Glomerular visceral epithelial cell (primary cell): Measurements from ENCODE around the gene SVIL.
A peak's percentile ranks its signal among the peaks of the same experiment; 100 is the strongest.
"Not testable (repeated sequence)": the region's sequence is repeated elsewhere in the genome, so short reads cannot be mapped to it uniquely, and the experiment has no call there.

ENCODE experiments used
- DNase-seq: peaks from one replicate; pipeline ENCODE4 v3.0.0-alpha.2; 2016; ENCODE audit errors: extremely low spot score

SVIL gene

DNA sequence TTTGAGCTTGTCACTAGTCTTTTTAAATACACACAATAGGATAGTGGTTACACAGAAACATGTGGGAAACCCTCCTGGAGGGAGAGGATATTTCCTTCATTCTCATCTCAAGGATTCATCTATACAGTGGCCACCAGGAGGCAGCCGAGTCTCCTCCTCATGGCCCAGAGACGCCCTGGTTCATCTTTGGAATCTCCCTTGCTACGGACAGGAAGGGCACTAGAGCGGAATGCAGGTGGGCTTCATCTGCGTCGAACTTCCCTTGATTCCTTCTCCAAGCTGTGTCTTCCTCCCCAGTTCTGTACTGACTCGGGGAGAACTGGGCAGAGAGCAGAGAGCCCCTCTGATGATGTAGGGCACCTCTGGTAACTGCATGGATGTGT is 146.9 kb downstream of the SVIL start:
- peak; percentile 13 for DNase-seq

DNA sequence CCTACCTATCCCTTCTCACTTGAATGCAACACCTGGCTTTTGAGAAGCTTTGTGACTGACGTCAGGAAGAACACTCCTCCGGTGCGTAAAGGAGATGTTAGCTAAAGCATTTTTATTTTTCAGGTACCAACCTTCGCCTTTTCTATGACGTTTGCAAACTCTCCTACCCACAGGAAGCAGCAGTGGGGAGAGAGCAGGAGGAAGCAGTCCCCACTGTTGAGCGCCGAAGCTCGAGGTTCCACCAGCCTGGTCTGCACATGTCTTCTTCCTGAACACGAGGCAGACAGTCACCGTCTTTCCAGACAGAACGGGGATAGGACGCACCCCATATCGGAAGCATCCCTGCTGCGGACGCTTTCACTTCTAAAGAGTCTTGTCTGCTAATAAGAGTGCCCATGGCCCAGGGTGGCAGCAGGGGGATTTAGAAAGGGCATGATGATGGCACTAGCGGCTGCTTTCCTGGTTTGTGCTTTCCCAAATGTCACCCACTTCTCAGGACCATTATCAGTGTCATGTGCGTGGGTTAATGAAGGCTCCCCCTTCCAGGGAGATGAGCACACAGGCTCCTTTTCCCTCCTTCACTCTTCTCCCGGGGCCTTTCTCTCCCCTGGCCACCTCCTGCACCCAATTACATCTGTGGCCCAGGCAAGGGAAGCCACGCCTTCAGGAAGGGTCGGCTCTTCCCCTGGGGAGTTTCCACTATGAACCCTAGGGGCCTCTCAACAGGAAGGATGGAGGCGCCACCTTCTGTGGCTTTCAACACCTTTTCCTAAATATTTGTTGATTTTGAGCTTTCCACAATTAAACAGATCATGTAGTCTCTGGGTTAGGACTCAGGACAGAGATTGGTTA is 147.5 kb downstream of the SVIL start:
- DNase-seq = not testable (repeated sequence)

DNA sequence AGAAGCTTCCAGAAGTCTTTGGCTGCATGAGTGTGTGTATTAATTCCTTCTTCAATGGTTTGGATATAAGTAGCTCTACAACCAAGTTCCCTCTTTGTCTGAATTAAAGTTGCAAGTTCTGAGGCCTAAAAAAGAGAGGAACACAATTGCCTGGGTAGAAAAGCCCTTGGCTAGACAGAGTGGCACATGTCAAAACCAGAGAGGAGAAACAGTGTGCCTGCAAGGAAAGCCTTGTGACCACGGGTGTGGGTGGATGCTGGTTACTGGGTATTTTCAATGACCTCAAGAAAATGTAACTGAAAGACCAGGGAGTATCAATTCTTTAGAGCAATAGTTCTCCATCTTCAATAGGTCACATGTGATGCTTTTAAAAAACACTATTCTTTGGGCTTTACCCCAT is 148.3 kb downstream of the SVIL start:
- no peak for DNase-seq

DNA sequence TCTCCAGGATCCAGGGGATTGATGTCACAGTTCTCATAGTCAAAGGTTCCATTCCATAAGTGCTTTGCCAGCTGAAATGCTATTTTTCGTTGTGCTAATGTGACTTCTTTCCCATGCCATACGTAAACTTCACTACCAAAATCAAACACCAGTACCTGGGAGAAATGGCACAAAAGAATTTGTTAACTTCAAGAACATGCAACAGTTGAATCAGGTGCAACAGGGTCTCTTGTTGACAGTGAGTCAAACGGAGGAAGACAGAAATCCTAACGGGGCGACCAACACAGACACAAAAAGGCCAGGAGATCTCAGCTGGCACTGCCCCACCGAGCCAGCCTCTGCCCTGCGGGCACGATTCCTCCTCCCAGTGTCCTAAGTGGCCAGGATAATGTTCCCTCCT is 150.1 kb downstream of the SVIL start:
- not testable (repeated sequence) for DNase-seq

DNA sequence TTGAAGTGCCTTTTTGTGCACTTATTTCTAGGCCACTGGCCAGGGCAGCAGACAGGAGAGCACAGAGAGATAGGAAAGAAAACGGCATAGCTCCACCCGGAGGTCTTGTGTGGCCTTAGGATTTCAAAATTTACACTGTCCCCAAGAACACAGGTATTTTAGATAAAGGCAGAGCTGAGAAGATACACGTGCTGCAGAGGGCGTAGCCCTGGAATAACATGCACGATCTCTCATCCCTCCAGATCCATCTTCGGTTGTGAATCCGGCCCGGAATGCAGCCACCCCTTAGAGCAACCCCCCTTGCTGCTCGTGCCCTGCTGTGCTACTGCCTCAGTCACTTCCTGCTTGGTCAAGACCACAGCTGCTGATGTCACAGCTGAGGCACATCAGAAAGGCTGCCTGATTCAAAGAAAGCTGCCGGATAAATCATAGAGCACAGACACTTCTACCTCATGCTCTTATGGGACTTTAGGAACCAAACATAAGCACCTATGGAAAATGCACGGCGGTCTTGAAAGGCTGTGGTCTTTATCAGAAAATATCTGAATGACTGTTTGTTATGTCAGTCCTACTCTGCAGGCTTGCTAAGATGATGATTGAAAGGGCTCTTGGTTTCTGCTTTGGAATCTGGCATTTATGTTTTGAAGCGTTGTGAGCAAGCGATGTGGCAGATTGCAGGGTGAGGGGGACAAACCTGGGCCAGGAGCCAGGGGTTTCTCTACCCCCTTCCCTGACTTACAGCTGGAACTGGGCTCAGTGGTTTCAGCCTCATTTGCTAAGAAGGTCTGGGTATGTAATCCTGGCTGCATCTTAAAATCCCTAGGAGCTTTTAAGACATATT is 152.0 kb downstream of the SVIL start:
- peak; percentile 81 for DNase-seq

DNA sequence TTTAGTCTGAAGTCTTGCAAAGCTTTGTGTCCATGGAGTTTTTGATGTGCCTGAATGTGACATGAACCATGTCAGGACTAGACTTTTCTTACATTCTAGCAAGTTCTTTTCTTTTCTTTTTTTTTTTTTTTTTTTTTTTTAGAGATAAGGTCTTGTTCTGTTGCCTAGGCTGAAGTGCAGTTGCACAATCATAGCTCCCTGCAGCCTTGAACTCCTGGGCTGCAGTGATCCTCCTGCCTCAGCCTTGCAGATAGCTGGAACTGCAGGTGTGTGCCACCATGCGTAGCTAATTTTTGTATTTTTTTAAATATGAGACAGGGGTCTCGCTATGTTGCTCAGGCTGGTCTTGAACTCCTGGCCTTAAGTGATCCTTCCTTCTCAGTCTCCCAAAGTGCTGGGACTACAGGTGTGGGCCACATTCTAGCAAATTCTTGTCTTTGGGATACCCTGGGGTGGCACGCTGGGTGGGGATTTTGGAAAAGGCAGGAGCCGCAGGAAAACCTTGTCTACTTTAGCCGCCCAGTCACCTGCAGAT is 152.8 kb downstream of the SVIL start:
- DNase-seq = no peak

DNA sequence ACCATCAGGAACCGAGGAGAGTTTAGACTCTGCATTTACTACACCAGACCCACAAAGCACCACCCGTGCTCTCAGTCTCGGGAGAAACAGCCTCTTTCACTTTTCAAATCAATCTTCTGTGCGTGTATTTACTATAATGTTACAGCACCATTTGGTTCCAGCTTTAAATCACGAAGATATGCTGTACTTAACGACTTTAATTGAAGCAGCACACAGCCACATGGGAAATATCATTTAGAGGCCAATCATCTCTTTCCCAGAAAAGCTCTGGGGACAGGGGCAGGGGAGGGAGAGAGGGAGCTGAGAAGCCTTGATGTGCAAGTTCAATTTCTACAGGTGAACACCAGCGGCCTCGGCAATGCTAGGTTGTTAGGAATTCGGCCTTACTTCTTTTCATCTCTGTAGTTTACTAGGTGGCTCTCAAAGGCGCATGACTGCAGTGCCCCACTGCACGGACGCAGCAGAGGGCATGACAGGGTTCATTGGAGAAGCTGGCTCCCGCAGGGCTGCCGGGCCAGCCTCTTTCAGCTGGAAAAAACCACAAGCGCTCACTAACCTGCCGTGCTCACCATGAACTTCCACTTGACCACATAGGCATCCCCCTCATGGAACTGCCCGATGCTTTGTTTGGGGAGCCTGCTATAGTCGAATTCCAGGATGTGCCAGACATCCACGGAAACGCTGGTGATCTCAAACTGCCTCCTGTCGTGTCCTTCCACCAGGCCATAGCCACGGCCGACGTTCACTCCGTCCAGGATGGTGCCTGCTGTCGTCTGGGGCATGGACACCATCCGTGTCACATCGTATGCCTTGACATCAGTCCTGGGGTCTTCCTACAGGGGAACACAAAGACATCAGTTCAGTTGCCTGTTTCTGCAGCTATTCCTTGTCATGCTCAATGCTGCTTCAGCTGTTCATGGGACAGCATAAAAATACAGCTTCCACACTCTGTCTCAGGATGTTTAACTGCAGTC is 154.5 kb downstream of the SVIL start:
- DNase-seq = peak; percentile 95

DNA sequence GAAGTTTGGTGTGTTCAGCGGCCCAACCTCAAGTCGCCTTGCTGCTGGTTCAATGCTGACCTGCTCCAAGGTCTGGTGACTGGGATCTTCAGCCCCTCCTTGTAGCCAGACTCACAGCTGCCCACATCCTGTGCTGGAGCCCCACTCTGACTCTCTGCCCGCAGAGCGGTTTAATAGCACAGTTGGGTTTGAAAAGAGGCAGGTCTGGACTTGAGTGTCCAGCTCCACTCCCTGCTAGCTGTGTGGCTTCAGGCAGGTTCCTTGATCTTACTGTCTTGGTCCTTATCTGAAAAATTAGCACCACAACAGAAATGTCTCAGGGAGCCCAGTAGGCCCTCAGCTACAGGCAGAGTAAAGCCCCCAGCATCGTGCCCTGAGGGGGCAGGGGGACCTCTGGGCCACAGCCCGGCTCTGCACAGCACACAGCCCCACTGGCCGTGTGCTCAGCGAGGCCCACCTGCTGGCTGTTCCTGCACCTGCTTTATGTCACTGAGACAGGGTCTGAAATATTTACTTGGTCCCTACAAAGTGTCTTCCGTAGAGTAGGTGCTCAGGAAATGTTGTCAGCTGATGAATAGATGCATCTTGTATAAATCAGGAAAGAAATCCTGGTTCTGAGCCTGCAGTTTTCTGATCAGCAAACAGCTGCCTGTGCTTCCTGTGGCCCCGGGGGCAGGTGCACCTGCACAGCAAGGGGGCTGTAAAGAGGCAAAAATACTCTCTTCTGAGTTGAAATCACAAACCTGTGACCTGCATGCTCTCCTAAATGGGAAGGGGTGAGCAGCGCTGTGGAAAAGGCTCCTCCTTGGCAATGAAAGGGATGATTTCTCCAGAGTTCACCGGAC is 155.5 kb downstream of the SVIL start:
- DNase-seq = peak; percentile 92

DNA sequence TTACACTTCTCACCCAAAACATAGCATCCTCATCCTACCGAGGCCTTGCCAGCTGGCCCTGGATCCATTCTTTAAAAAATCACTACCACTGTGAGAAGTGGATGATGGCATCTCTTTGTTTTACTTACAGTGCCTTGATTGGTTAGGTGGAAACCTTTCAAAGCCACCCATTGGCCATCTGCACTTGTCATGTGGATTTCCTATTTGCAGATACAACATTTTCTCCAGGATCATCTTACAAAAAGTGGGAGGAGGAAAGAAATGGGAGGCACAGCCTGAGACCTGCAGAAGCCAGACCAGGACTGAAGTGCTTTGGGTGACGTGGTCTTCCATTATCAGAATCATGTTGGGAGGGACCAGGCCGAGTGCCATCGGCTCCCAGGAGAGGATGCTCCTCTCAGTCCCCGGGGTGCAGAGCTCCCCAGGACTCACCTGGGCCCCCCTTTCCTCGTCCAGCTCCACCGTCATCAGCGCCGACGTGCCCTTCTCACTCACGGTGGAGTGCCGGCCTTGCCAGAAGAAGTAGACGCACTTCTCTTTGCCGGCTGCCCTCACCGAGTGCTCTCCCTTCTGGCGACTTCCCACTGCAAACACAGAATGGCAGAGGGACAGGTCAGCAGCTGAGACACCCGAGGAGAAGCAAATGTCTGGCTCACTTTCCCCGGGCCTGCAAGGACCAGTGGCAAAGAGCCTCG is 161.2 kb downstream of the SVIL start:
- peak; percentile 27 for DNase-seq

DNA sequence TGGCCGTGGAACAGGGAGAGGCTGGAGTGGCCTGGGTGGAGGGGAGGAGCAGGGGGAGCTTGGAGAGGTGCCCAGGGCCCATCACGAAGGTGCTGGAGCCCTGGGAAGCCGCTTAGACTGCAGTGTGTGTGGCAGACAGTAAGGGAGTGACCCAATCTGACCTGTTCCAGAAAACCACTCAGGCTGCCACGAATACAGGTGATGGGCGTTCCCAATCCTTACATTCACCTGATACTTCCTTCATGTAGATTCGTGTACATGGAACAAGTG is 161.7 kb downstream of the SVIL start:
- no peak for DNase-seq

DNA sequence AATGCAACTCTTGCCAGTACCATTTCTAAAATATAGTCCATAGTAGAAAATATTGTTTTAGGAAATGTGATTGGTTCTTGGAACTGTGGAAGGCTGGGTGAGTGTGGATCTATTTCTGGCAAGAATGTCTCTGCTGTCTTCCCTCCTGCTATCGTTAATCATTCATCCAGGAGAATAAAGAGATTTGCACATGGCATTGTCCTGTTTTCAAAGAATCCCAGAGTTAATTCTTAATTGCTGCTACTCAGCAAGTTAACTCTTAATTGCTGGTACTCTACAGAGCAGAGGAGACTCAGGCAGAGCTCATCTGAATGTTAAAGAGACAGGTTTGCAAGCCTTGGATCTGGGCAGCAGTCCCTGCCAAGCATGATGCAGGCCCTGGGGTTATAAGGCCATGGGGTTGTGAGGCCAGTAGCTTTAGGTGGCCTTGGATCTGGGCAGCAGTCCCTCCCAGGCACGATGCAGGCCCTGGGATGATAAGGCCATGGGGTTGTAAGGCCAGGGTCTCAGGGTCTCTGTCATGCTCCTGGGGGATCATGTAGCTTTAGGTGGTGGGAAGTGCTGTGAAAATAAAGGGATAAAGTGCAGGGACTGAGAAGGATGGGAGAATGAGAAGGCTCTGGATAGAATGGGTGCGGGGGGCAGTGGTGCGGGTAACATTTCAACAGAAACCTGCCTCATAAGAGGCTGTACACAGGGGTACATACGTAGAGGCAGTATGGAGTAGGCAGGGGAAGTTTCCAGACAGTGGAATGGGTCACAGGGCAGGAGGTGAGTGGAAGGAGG is 162.3 kb downstream of the SVIL start:
- DNase-seq = peak; percentile 36

DNA sequence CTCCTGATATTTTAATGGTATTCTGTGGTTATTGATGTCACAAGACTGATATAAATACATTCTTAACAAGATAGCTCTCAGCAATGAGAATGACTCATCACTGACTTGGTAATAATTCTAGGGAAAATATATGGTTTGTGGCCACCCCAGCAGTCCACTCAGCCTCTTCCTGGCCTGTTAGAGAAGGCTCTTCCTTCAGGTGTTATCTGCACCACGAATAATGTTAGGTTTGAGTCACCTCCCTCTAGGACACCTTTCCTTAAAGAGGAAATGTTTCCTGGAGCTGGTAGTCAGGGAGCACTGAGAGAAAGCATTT is 163.3 kb downstream of the SVIL start:
- DNase-seq = peak; percentile 89

DNA sequence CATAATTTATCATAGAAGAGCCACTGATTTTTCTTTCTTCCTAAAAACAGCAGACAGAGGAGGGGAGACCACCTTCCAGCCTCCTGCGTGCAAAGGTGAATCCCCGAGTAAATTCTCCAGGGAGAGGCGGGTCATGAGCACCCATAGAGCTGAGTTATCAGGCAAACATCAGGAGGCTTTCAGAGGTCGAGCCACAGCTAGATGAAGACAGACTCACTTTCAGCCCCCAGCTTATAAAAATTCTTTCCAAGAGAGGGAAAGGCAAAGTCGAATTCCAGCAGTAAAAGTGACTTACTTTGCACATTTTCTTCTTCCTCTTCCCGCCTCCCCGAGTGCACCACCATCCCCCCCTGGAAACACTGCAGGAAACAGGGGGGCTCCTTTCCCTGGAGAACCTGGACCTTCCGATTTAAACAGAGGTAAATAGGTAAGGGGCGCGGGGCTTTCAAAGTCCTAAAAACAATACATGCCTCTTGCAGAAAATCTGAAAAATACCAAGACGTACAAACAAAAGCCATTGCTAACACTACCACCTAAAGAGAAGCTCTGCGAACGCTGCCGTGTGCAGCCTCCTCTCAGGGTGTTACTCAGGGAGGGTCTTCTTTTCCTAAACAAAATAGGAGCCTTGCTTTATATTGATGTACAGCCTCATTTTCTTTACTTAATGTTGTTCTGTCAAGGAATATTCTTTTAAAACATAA is 163.8 kb downstream of the SVIL start:
- DNase-seq = no peak

DNA sequence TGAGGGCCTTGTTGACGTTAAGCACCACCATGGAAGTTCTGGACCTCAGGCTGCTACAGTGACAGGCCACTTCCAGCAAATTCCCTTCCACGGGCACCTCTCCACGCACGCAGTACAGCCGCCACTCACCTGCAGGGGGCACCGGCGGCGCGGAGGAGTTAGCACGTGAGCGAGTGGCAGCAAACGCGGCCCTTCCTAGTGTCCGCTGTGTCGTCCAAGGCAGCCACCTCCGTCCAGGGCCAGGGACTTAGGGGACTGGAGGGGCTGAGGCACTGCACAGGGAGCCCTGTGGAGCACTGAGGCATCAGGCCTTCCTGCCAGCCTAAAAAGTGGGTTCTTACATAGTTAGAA is 164.4 kb downstream of the SVIL start:
- DNase-seq = no peak

DNA sequence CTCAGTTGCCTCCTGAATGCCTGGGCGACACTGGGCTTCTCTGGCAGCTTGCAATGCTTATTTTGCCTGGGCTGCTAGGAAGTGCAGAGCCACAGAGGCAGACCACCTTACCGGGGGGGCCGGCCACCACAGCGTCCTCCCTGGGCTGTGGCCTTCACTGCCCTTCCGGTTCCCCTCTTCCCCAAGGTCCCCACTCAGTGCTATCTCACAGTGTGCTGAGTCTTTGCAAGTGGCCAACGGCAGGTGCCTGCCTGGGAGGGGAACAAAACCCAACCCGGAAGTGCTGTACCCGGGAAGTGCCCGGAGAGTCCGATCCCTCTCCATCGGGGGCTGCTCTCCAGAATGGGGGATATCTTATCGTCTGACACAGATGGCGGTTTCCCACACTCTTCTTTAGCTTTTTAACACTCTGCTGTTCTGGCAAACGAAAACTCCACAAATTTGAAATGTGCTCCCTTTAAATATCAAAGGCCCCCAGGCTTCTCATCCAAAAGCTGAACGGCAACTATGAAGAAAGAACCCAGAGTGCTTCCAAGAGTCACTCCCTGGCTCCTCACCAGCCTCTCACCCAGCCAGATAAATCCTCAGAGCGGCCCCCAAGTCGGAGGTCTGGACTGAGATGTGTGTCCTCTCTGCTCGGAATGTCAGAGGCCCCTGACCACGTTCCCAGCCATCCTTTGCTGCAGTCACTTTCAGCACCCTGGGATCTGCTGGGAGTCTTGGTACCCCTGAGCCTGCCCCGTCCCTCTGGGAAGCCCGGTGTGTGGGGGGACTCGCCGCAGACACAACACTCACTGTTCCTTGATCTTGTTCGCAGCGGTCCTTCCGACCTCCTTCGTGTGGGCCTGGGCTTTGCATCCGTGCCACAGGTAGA is 165.1 kb downstream of the SVIL start:
- no peak for DNase-seq

DNA sequence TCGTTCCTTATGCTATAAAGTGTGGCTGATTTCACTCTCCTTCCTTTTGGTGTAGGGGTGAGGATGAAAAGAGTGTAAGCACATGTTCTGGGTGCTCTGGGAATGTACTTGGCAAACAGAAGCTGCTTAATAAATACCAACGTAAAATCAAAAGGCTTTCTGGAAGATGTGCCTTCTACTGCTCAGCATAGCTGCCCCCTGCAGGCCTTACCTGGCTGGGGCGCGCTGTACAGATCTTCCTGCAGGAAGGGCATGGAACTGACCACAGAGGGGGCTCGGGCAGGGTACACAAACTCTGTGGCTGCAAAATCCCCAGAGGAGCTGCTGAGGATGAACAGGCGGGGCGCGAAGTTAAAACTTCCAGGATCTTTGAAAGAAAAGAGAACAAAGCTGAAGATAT is 169.4 kb downstream of the SVIL start:
- no peak for DNase-seq

DNA sequence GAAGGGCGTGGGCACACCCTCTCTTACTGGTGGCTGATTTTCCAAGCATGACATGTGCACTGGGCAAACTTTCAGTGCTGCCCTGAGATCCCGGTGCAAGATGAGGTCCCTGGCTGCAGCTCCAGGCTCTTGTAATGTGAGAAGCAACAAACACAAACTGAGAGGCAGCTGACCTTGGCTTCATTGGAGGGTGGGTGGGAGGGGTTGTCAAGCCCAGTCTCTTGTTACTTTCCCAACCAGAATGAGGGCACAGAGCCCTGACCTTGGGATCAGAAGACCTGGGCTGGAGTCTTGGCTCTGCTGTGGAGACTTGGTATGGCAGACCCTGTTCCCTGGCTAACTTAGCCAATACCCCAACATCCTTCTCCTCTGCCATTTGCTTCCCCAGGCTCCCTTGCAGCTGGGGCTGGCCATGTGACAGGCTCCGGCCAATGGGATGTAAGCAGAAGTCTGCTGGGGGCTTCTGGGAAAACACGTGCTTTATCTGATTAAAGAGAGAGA is 170.1 kb downstream of the SVIL start:
- not testable (repeated sequence) for DNase-seq

DNA sequence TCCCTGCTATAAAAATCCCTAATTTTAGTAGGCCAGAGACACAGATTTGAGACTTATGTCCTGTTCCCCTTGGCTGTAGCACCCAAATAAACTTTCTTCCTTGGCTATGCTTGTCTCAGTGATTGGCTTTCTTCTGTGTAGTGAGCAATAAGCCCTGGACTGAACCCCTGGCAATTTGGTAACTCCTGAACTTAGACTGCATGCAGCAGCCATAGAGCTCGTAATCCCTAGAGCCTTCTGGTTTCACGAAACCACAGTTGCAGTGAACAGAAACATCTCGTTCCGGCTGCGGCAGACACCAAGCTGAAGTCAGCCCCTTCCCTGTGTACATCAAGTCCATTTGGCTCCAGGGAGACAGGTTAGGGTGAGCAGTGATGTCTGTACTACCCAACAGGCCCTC is 173.7 kb downstream of the SVIL start:
- DNase-seq = no peak
